GM12878 (cell line): ENCODE results near the gene UCHL5.
A peak's percentile ranks its signal among the peaks of the same experiment; 100 is the strongest.

Experiments
- EP300 ChIP-seq, 2 experiments: fragments of 150-350 bp in 1 of 2; IDR thresholded peaks; 2 replicates each; pipeline ENCODE4 v1.6.1; 2011 to 2012; ENCODE audit warnings: low read depth in 2 of 2, low read length in 2 of 2, borderline replicate concordance in 1 of 2, improper control_type of control experiment in 1 of 2, inconsistent platforms in 1 of 2; ENCODE audit not compliant: control insufficient read depth in 1 of 2
- RAD21 ChIP-seq: IDR thresholded peaks from 2 replicates; pipeline ENCODE4 v1.6.1; 2011; ENCODE audit warnings: mild to moderate bottlenecking, low read depth, low read length, moderate library complexity; ENCODE audit not compliant: insufficient read depth
- ZNF384 ChIP-seq: IDR thresholded peaks from 2 replicates; pipeline ENCODE4 v1.6.1; 2012; ENCODE audit warnings: low read depth, mild to moderate bottlenecking, low read length, improper control_type of control experiment, borderline replicate concordance
- TF ChIP-seq, protein P1 (sequence below), 3 experiments: IDR thresholded peaks in 2 of 3; conservative IDR thresholded peaks in 1 of 3; 2 replicates each; pipeline ENCODE4 v1.5.1; 2011; ENCODE audit warnings: low read depth in 3 of 3, low read length in 3 of 3, mild to moderate bottlenecking in 3 of 3, control low read depth in 2 of 3, moderate library complexity in 2 of 3, inconsistent platforms in 1 of 3, mixed read lengths in 1 of 3; ENCODE audit not compliant: control insufficient read depth in 2 of 3, insufficient read depth in 1 of 3; ENCODE audit errors: extremely low read depth in 1 of 3

DNA sequence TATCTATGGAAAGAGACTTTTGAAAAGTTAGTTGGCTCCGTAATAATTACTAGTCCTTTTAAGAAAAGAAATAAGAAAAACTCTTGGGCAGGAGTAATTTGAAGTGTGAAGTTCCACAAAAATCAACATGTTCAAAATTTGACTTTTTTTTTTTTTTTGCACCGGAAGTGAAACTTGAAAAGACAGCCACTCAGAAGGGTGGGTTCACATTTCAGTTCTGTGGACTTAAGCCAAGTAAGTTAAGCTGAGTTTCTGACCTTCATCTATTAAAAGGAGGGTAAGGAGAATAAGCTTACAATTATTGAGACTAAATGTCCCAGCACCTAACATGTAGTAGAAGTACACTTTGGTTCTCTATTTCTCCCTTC, 11.2 kb upstream of the UCHL5 start:
- TF ChIP-seq RAD21, result no peak
- TF ChIP-seq, protein P1, sequence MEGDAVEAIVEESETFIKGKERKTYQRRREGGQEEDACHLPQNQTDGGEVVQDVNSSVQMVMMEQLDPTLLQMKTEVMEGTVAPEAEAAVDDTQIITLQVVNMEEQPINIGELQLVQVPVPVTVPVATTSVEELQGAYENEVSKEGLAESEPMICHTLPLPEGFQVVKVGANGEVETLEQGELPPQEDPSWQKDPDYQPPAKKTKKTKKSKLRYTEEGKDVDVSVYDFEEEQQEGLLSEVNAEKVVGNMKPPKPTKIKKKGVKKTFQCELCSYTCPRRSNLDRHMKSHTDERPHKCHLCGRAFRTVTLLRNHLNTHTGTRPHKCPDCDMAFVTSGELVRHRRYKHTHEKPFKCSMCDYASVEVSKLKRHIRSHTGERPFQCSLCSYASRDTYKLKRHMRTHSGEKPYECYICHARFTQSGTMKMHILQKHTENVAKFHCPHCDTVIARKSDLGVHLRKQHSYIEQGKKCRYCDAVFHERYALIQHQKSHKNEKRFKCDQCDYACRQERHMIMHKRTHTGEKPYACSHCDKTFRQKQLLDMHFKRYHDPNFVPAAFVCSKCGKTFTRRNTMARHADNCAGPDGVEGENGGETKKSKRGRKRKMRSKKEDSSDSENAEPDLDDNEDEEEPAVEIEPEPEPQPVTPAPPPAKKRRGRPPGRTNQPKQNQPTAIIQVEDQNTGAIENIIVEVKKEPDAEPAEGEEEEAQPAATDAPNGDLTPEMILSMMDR (IDR thresholded peaks at IDR 0.05 in 2 of 3, conservative IDR thresholded peaks at IDR 0.05 in 1 of 3; ENCODE audit: control insufficient read depth in 2 of 3, extremely low read depth in 1 of 3, insufficient read depth in 1 of 3, low read depth in 3 of 3, low read length in 3 of 3), result no peak
- TF ChIP-seq ZNF384, result peak; percentile 66
- no peak for TF ChIP-seq EP300 (IDR thresholded peaks at IDR 0.05; ENCODE audit: borderline replicate concordance in 1 of 2, control insufficient read depth in 1 of 2, low read depth in 2 of 2, low read length in 2 of 2)
